ENCODE data around the gene ANKS3. TPM values are rescaled to one million over a fixed set of nuclear protein-coding genes. Genes with fewer than 3 reads are reported as not detected.

Gene ANKS3
- total and polyA plus RNA-seq, 2 donors (not counting 3 experiments of a cell fraction or from before 2014, with no cell fraction given) = 13.9 to 24.0 TPM

GRCh38 chr16:4775005-4775404 lies 40.9 kb upstream of the ANKS3 start:
- no peaks in the 10 kb centered on the region for H3K79me2 ChIP-seq (ENCODE audit: control insufficient read depth, insufficient read depth, low read length)
- DNase-seq (ENCODE audit: low read depth, low spot score) = no peak
- no peaks in the 10 kb centered on the region for H4K20me1 ChIP-seq (replicated peaks; ENCODE audit: control insufficient read depth, extremely low read depth, insufficient read depth, low read length)
- H3K4me1 ChIP-seq (ENCODE audit: control insufficient read depth, extremely low read depth, insufficient read depth, low read length) = no peaks in the 10 kb centered on the region
- no peak overlapping the region for H3K4me2 ChIP-seq (ENCODE audit: insufficient read depth, low read length)
- no peak overlapping the region for H3K4me3 ChIP-seq (replicated peaks in 1 of 3; ENCODE audit: insufficient read depth in 1 of 3, low read depth in 1 of 3, low read length in 3 of 3)
- no TSS peak for BruUV-seq (replicated peaks)
- dilution Hi-C loops (cut with MboI; ENCODE audit: extremely low pct_ligation_motif_present, low sequenced_read_pairs) = no loop called here
- H3K36me3 ChIP-seq (ENCODE audit: control insufficient read depth in 2 of 2, extremely low read depth in 1 of 2, insufficient read depth in 2 of 2, low read length in 2 of 2) = no peaks in the 10 kb centered on the region
- H3K27ac ChIP-seq (ENCODE audit: insufficient read depth, low read depth, low read length) = no peak overlapping the region
- ChIA-PET CTCF (no interaction called here), POLR2A (no interaction called here)
- TF ChIP-seq MYC (IDR thresholded peaks at IDR 0.05; ENCODE audit: low read depth, low read length) (no peak), CTCF (IDR thresholded peaks at IDR 0.05; ENCODE audit: extremely low read depth in 1 of 2, insufficient read depth in 1 of 2, low read depth in 1 of 2, low read length in 2 of 2) (no peak), GATA2 (IDR thresholded peaks at IDR 0.05; ENCODE audit: insufficient read depth, insufficient read length, low read depth, low read length) (no peak), EZH2 (IDR thresholded peaks at IDR 0.05; ENCODE audit: borderline replicate concordance, low read depth, low read length, severe bottlenecking) (no peak), MAX (IDR thresholded peaks at IDR 0.05; ENCODE audit: insufficient read depth, insufficient read length) (no peak), FOS (IDR thresholded peaks at IDR 0.05; ENCODE audit: borderline replicate concordance, insufficient read depth, low read length) (no peak)
- intact Hi-C loops (cut with micrococcal nuclease) = no loop called here
- FAIRE-seq = no peak
- H3K27me3 ChIP-seq (ENCODE audit: control insufficient read depth in 2 of 2, insufficient read depth in 2 of 2, low read length in 2 of 2) = no peaks in the 10 kb centered on the region
- no peaks in the 10 kb centered on the region for H3K9me3 ChIP-seq (replicated peaks; ENCODE audit: control insufficient read depth, insufficient read depth, low read length)
- H2AFZ ChIP-seq (ENCODE audit: low read depth, low read length) = no peak overlapping the region
- no peaks in the 10 kb centered on the region for H3K9me1 ChIP-seq (replicated peaks; ENCODE audit: control insufficient read depth, extremely low read depth, insufficient read depth, low read length)
- no peak overlapping the region for H3K9ac ChIP-seq (replicated peaks; ENCODE audit: extremely low read depth, insufficient read depth, low read length)
